HG03025 (cell line): ENCODE results near the gene ABHD8.

Experiments
- ATAC-seq: cut with Tn5 transposase; IDR thresholded peaks from one replicate; pipeline ENCODE4 v1.9.1; 2021; ENCODE audit warnings: mild to moderate bottlenecking, moderate library complexity; ENCODE audit not compliant: unreplicated experiment, low FRiP score

Gene ABHD8

DNA sequence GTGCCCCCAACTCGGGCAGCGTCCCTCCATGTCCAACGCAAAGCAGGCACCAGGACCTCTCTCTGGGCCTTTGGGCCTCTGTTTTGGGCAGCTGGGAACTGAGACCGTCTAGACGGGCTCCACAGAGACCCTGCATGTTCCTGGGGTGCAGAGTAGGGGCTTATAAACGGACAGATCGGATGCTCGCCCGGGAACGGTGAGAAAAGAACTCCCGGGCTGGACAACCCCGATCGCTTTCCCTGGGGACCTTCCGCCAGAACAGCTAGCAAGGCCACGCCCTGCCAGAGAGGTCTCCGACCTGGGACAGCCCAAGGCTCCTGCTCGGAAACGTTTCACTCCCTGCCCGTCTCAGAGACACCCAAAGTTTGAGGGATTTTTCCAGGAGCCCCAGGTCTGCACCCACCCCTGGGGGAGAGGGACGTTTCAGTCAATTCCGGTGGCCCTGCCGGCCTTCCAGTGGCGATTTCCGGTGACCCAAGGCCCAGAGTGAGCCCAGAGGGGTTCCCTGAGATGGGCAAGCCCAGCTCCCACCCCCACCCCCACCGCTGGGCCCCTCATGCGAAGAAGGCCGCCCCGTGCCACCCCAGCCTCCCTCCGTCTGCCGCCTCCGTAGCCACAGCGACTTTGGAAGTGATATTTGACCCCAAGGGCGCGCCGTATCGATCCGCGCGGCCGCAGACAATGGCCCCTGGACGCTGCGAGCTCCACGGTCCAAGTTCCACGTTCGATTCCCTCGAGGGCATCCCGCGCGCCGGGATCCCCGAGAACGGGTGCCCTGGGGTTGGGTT lies 59.2 kb downstream of the ABHD8 start:
- ATAC-seq: no peak

DNA sequence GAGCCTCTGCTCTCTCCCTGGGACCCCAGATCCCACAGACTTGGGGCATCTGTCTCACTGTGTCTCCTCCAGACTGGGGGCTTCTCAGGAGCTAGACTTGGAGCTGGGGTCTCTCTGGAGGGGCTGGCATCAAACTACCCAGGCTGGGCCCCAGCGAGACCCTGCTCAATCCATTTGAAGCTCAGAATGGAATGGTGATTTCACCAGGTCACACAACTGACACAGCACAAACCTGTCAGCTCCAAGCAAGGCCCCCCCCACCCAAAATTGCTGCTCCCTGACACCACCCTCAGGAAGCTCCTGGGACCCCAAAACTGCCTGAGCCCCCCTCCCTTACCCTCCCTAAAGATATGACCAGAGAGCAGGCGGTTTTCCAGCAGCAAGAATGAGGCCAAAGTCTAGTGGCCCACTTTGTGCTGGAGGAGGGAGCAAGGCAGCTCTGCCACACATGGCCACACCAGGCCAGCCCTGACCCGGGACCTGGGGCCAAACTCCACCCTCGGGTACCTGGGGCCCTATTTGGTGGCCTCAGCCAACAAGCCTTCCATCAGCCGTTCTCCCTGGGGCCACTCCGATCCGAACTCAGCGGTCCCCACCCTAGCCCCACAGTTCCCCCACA lies 59.9 kb downstream of the ABHD8 start:
- ATAC-seq: no peak

DNA sequence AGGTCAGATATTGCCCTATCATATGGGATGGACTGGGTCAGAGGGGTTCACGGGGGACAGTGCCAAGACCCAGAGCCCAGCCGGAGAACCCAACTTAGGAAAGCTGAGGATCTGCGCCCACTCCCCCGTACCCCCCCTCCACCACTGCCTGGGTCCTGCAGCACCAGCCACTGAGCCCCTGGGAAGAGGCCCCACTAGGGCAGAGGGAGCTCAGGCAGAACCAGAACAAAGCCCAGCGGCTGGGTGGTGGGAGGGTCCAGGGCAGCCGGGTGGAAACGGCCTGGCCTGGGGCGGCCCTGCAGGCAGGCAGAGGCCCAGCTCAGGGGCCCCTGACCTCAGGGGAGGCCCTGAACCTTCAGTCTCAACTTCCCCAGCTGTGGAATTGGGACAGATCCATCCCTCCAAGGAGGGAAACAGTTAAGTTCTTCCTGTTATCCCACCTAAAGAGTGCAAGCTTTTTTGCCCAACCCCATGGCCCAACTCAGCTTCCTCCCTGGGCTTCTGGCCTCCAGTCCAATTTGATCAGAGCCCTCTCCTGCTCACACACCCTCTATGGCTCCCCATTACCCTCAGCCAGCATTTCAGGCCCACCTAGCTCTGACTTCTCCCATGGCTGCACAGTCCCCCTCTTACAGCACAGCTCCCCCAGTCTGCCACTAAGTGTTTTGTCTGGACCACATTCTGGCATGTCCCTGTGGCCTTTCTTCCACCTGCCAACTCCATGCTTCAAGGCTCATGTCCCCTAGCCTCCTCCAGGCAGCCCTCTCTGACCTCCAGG lies 60.6 kb downstream of the ABHD8 start:
- ATAC-seq: no peak
